Mesenchymal stem cell (in vitro differentiated cells and primary cell): ENCODE measurements around the gene FADS3. TPM values are rescaled to one million over a fixed set of nuclear protein-coding genes. Genes with fewer than 3 reads are reported as not detected.

Source experiments
- DNase-seq: peaks from one replicate; pipeline ENCODE4 v3.0.0-alpha.2; 2013
- H2AFZ ChIP-seq: one replicate; pipeline ENCODE4 v1.6.1; 2013; ENCODE audit warnings: low read depth, mild to moderate bottlenecking, control low read depth, inconsistent platforms, low read length, moderate library complexity
- H2AK5ac ChIP-seq: 2 replicates; pipeline ENCODE4 v1.6.1; 2013; ENCODE audit warnings: low read length, moderate library complexity, mild to moderate bottlenecking, inconsistent platforms; ENCODE audit not compliant: severe bottlenecking
- H2BK120ac ChIP-seq: one replicate; pipeline ENCODE4 v1.6.1; 2013; ENCODE audit warnings: low read depth, mild to moderate bottlenecking, inconsistent platforms, low read length, moderate library complexity
- H2BK12ac ChIP-seq, 2 experiments: one replicate each; pipeline ENCODE4 v1.6.1; 2013; ENCODE audit warnings: inconsistent platforms in 2 of 2, low read length in 2 of 2, mild to moderate bottlenecking in 2 of 2, moderate library complexity in 2 of 2, control low read depth in 1 of 2
- H2BK15ac ChIP-seq: one replicate; pipeline ENCODE4 v1.6.1; 2013; ENCODE audit warnings: mild to moderate bottlenecking, low read depth, inconsistent platforms; ENCODE audit not compliant: poor library complexity, severe bottlenecking
- H2BK5ac ChIP-seq: 2 replicates; pipeline ENCODE4 v1.6.1; 2013; ENCODE audit warnings: low read depth, mild to moderate bottlenecking, low read length, control low read depth, inconsistent platforms; ENCODE audit not compliant: poor library complexity, severe bottlenecking
- H3K14ac ChIP-seq, 2 experiments: one replicate each; pipeline ENCODE4 v1.6.1; 2013; ENCODE audit warnings: inconsistent platforms in 2 of 2, low read length in 2 of 2, control low read depth in 1 of 2, mild to moderate bottlenecking in 1 of 2, moderate library complexity in 1 of 2
- H3K18ac ChIP-seq, 2 experiments: one replicate each; pipeline ENCODE4 v1.6.1; 2013; ENCODE audit warnings: inconsistent platforms in 2 of 2, low read length in 2 of 2, control low read depth in 1 of 2, low read depth in 1 of 2, mild to moderate bottlenecking in 1 of 2
- H3K23ac ChIP-seq, 2 experiments: one replicate each; pipeline ENCODE4 v1.6.1; 2013; ENCODE audit warnings: inconsistent platforms in 2 of 2, low read length in 2 of 2, mild to moderate bottlenecking in 2 of 2, moderate library complexity in 2 of 2, control low read depth in 1 of 2
- H3K27ac ChIP-seq: 2 replicates; pipeline ENCODE4 v1.5.1; 2013; ENCODE audit warnings: mild to moderate bottlenecking, moderate library complexity, low read length, control low read depth, inconsistent platforms; ENCODE audit not compliant: poor library complexity, severe bottlenecking
- H3K27me3 ChIP-seq, 2 experiments: 2 replicates each; pipeline versions ENCODE4 v1.6.1 to v1.7.0; 2013; ENCODE audit warnings: low read length in 2 of 2, mild to moderate bottlenecking in 2 of 2, moderate library complexity in 2 of 2, control low read depth in 1 of 2, inconsistent platforms in 1 of 2; ENCODE audit not compliant: control insufficient read depth in 1 of 2, insufficient read depth in 1 of 2
- H3K36me3 ChIP-seq, 2 experiments: 2 replicates each; pipeline versions ENCODE4 v1.6.1 to v1.7.0; 2013; ENCODE audit warnings: low read length in 2 of 2, control low read depth in 1 of 2, inconsistent platforms in 1 of 2, low read depth in 1 of 2, mild to moderate bottlenecking in 1 of 2; ENCODE audit not compliant: insufficient read depth in 2 of 2, control insufficient read depth in 1 of 2
- H3K4ac ChIP-seq, 2 experiments: one replicate each; pipeline ENCODE4 v1.6.1; 2013; ENCODE audit warnings: inconsistent platforms in 2 of 2, low read length in 2 of 2, mild to moderate bottlenecking in 2 of 2, moderate library complexity in 2 of 2, control low read depth in 1 of 2, low read depth in 1 of 2
- H3K4me1 ChIP-seq: 2 replicates; pipeline ENCODE4 v1.6.1; 2013; ENCODE audit warnings: low read depth, low read length, control low read depth; ENCODE audit not compliant: control insufficient read depth, insufficient read depth
- H3K4me2 ChIP-seq: 2 replicates; pipeline ENCODE4 v1.6.1; 2013; ENCODE audit warnings: low read length, mild to moderate bottlenecking, inconsistent platforms; ENCODE audit not compliant: poor library complexity, severe bottlenecking
- H3K4me3 ChIP-seq, 2 experiments: 2 replicates each; pipeline versions ENCODE4 v1.5.1 to v1.7.0; 2013; ENCODE audit warnings: low read length in 2 of 2, mild to moderate bottlenecking in 2 of 2, control low read depth in 1 of 2, low read depth in 1 of 2; ENCODE audit not compliant: insufficient read depth in 1 of 2
- H3K79me1 ChIP-seq: replicated peaks from 2 replicates; pipeline ENCODE4 v1.6.1; 2013; ENCODE audit warnings: mild to moderate bottlenecking, control low read depth, low read length, inconsistent platforms; ENCODE audit not compliant: poor library complexity, severe bottlenecking
- H3K9ac ChIP-seq: 2 replicates; pipeline ENCODE4 v1.7.0; 2013; ENCODE audit warnings: mild to moderate bottlenecking, low read length, moderate library complexity
- H3K9me3 ChIP-seq: 2 replicates; pipeline ENCODE4 v1.7.0; 2013; ENCODE audit warnings: mild to moderate bottlenecking, low read length; ENCODE audit not compliant: control insufficient read depth
- H4K8ac ChIP-seq: one replicate; pipeline ENCODE4 v1.6.1; 2013; ENCODE audit warnings: inconsistent platforms, mild to moderate bottlenecking, low read length, moderate library complexity
- H4K91ac ChIP-seq: one replicate; pipeline ENCODE4 v1.6.1; 2013; ENCODE audit warnings: mild to moderate bottlenecking, low read length, inconsistent platforms
- WGBS: methylation state at CpG from one replicate; pipeline ENCODE4 v1.1.7; 2013; ENCODE audit warnings: mixed read lengths; 5-methylcytosine and 5-hydroxymethylcytosine counted together
- polyA plus RNA-seq, 2 experiments: library from polyadenylated mRNA; stranded (reverse); fragments of 200-250 nt; gene quantifications; one replicate each; pipeline ENCODE4 v1.2.3, GENCODE V29; 2013

FADS3 gene, protein sequence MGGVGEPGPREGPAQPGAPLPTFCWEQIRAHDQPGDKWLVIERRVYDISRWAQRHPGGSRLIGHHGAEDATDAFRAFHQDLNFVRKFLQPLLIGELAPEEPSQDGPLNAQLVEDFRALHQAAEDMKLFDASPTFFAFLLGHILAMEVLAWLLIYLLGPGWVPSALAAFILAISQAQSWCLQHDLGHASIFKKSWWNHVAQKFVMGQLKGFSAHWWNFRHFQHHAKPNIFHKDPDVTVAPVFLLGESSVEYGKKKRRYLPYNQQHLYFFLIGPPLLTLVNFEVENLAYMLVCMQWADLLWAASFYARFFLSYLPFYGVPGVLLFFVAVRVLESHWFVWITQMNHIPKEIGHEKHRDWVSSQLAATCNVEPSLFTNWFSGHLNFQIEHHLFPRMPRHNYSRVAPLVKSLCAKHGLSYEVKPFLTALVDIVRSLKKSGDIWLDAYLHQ
- 65.4 TPM for polyA plus RNA-seq (2013, experiment 1 of 2)
- polyA plus RNA-seq (2013, experiment 2 of 2): 66.5 TPM

GRCh38 chr11:61891331-61892084 lies at the start of gene FADS3:
FADS3 (minus strand) TSS chr11:61891545; CDS start chr11:61891381, 164 bp downstream.
- 4% methylated on average over 42 of the region's 96 CpGs for WGBS
- Histone ChIP-seq H4K91ac (peak within 1 kb of the TSS; percentile 48), H2BK15ac (peak within 1 kb of the TSS; percentile 85), H3K27me3 (no peaks in the 10 kb centered on the region), H3K4me2 (peak within 1 kb of the TSS; percentile 97), H4K8ac (peak within 1 kb of the TSS; percentile 49), H3K4me1 (peaks cover 27% of the 10 kb centered on the region), H3K18ac (peak within 1 kb of the TSS; percentile 46 to 78), H3K23ac (peak within 1 kb of the TSS in 1 of 2 experiments; percentile 70), H3K4ac (peak within 1 kb of the TSS; percentile 19 to 71), H2AFZ (peak within 1 kb of the TSS; percentile 97), H3K9me3 (no peaks in the 10 kb centered on the region), H3K27ac (no peak within 1 kb of the TSS), H2AK5ac (peak within 1 kb of the TSS; percentile 33), H3K4me3 (peak within 1 kb of the TSS; percentile 89 to 93), H2BK5ac (no peak within 1 kb of the TSS), H2BK12ac (peak within 1 kb of the TSS in 1 of 2 experiments; percentile 92), H2BK120ac (peak within 1 kb of the TSS; percentile 77), H3K79me1 (peaks cover 16% of the 10 kb centered on the region), H3K14ac (peak within 1 kb of the TSS; percentile 8 to 82), H3K36me3 (peaks cover 2 to 13% of the 10 kb centered on the region in 2 experiments), H3K9ac (peak within 1 kb of the TSS; percentile 88)
- DNase-seq: peak; percentile 84

- 88% methylated on average over 10 of the region's 10 CpGs for WGBS
- H3K23ac ChIP-seq: no peak overlapping the region
- H3K9ac ChIP-seq: no peak overlapping the region
- H4K91ac ChIP-seq: no peak overlapping the region
- no peak overlapping the region for H2BK12ac ChIP-seq
- no peak overlapping the region for H3K4me3 ChIP-seq
- H3K18ac ChIP-seq: no peak overlapping the region
- no peak overlapping the region for H3K4ac ChIP-seq
- no peak overlapping the region for H2AFZ ChIP-seq
- H3K9me3 ChIP-seq: peaks cover 9% of the 10 kb centered on the region
- H3K4me2 ChIP-seq: no peak overlapping the region
- H2AK5ac ChIP-seq: no peak overlapping the region
- no peak overlapping the region for H2BK5ac ChIP-seq
- H3K79me1 ChIP-seq: no peaks in the 10 kb centered on the region
- DNase-seq: no peak
- no peak overlapping the region for H3K14ac ChIP-seq
- H3K36me3 ChIP-seq: no peaks in the 10 kb centered on the region
- no peaks in the 10 kb centered on the region for H3K4me1 ChIP-seq
- H4K8ac ChIP-seq: no peak overlapping the region
- no peak overlapping the region for H2BK15ac ChIP-seq
- H3K27ac ChIP-seq: no peak overlapping the region
- H2BK120ac ChIP-seq: no peak overlapping the region
- H3K27me3 ChIP-seq: no peaks in the 10 kb centered on the region
These were observed 49.1 kb upstream of the FADS3 start for GRCh38 chr11:61940466-61940865.

DNA sequence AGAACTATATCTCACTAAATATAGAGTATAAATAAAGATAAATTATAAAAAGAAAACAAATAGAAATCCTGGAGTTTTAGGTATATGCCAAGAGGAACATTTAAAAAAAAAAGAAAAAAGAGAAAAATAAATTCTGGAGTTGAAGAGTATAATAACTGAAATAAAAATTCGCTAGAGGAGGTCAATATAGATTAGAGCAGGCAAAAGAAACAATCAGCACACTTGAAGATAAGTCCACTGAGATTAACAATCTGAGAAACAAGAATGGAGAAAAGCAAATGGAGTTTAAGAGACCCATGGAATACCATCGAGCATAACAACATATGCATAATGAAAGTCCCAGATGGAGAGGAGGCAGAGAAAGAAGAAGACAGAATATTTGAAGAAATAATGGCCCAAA lies 44.5 kb upstream of the FADS3 start:
- peaks cover 0 to 8% of the 10 kb centered on the region in 2 experiments for H3K27me3 ChIP-seq
- no peak overlapping the region for H2BK15ac ChIP-seq
- H3K14ac ChIP-seq: no peak overlapping the region
- H3K9me3 ChIP-seq: peaks cover 9% of the 10 kb centered on the region
- no peak overlapping the region for H3K18ac ChIP-seq
- H3K4me2 ChIP-seq: no peak overlapping the region
- no peak overlapping the region for H4K8ac ChIP-seq
- no peak overlapping the region for H2AK5ac ChIP-seq
- H3K36me3 ChIP-seq: no peaks in the 10 kb centered on the region
- DNase-seq: no peak
- H2AFZ ChIP-seq: no peak overlapping the region
- H2BK120ac ChIP-seq: no peak overlapping the region
- H2BK5ac ChIP-seq: no peak overlapping the region
- H3K27ac ChIP-seq: no peak overlapping the region
- H3K9ac ChIP-seq: no peak overlapping the region
- H3K4me3 ChIP-seq: no peak overlapping the region
- WGBS: 69% methylated on average over 2 of the region's 2 CpGs
- no peaks in the 10 kb centered on the region for H3K4me1 ChIP-seq
- no peak overlapping the region for H2BK12ac ChIP-seq
- H3K79me1 ChIP-seq: no peaks in the 10 kb centered on the region
- no peak overlapping the region for H3K23ac ChIP-seq
- no peak overlapping the region for H4K91ac ChIP-seq
- H3K4ac ChIP-seq: no peak overlapping the region

DNA sequence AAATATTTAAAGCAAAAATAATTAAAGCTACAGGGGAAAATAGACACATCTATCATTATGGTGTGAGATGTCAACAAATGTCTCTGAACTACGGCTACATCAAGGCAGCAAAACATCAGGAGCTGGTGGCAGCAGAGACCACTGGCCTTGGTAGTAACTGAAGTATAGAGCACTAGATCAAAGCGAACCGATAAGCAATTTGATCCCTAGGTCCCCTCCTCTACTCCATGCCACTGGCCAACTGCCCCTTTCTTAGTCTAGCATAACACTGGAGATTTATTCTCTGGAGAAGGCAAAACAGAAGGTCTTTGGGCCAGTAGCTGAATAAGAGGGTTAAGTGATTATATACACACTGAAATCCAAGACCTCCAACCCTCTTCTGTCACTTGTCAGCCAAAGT lies 39.6 kb upstream of the FADS3 start:
- H3K4me1 ChIP-seq: no peaks in the 10 kb centered on the region
- no peak for DNase-seq
- H3K36me3 ChIP-seq: no peaks in the 10 kb centered on the region
- 100% methylated on average over 1 of the region's 3 CpGs for WGBS
- H3K4ac ChIP-seq: no peak overlapping the region
- no peak overlapping the region for H3K4me3 ChIP-seq
- H3K18ac ChIP-seq: no peak overlapping the region
- no peaks in the 10 kb centered on the region for H3K9me3 ChIP-seq
- no peak overlapping the region for H3K27ac ChIP-seq
- no peak overlapping the region for H2BK120ac ChIP-seq
- no peak overlapping the region for H4K91ac ChIP-seq
- H2AK5ac ChIP-seq: no peak overlapping the region
- no peak overlapping the region for H4K8ac ChIP-seq
- H3K14ac ChIP-seq: no peak overlapping the region
- H2BK5ac ChIP-seq: no peak overlapping the region
- H3K4me2 ChIP-seq: no peak overlapping the region
- H3K9ac ChIP-seq: no peak overlapping the region
- peaks cover 0 to 8% of the 10 kb centered on the region in 2 experiments for H3K27me3 ChIP-seq
- H3K79me1 ChIP-seq: no peaks in the 10 kb centered on the region
- H3K23ac ChIP-seq: no peak overlapping the region
- no peak overlapping the region for H2AFZ ChIP-seq
- H2BK12ac ChIP-seq: no peak overlapping the region
- H2BK15ac ChIP-seq: no peak overlapping the region
